Pancreas (tissue), 10 donors: ENCODE data around the gene SMIM35. TPM values are rescaled to one million over a fixed set of nuclear protein-coding genes. Genes with fewer than 3 reads are reported as not detected.
"Not testable (repeated sequence)": the region's sequence is repeated elsewhere in the genome, so short reads cannot be mapped to it uniquely, and the experiment has no call there.

ENCODE experiments used
- ATAC-seq, 4 donors: fragments of 200-7000 bp; cut with Tn5 transposase; one replicate each; pipeline versions ENCODE4 v1.8.0 to v1.9.1; 2020; ENCODE audit warnings: mild to moderate bottlenecking in 4 of 4, moderate library complexity in 4 of 4
- DNase-seq, 6 donors: peaks; one replicate each; pipeline ENCODE4 v3.0.0-alpha.2; 2020
- FAIRE-seq: peaks from 2 replicates; lab custom pipeline; 2012; peaks lifted over from hg19 to GRCh38; lab: Jason Lieb, UNC
- H3K27ac ChIP-seq, 4 donors: fragments of 200-600 bp; sonication (generic); 1 replicate in 3 of 4; 2 replicates in 1 of 4; pipeline versions ENCODE4 v1.5.0 to v1.8.0; 2020
- H3K27me3 ChIP-seq, 4 donors: fragments of 200-600 bp; one replicate each; pipeline ENCODE4 v1.8.0; 2021
- H3K36me3 ChIP-seq, 3 donors: fragments of 200-600 bp; sonication (generic) in 1 of 3; one replicate each; pipeline versions ENCODE4 v1.5.0 to v1.8.0; 2020 to 2021
- H3K4me1 ChIP-seq, 3 donors: fragments of 200-600 bp; one replicate each; pipeline ENCODE4 v1.8.0; 2021
- H3K4me3 ChIP-seq, 4 donors: fragments of 200-600 bp; sonication (generic) in 2 of 4; one replicate each; pipeline versions ENCODE4 v1.5.0 to v1.8.0; 2020 to 2021
- H3K9me3 ChIP-seq, 4 donors: fragments of 200-600 bp; one replicate each; pipeline ENCODE4 v1.8.0; 2021
- CTCF ChIP-seq, 4 donors: fragments of 200-600 bp; sonication (generic) in 3 of 4; IDR thresholded peaks; one replicate each; pipeline versions ENCODE4 v1.5.0 to v1.8.0; 2021; ENCODE audit warnings: antibody characterized with exemption in 4 of 4
- WGBS, 2 donors: extraction: QIAGEN DNeasy Blood & Tissue Kit; methylation state at CpG; one replicate each; pipeline ENCODE4 v1.1.7; 2013; 5-methylcytosine and 5-hydroxymethylcytosine counted together
- intact Hi-C, 3 donors: fragments of 100-400 bp; cut with DNase I; formaldehyde crosslinking; loops; one replicate each; pipeline versions ENCODE4 v1.11.1 to v1.14.2; 2022
- polyA plus RNA-seq, 2 donors: library from polyadenylated mRNA; stranded (reverse); fragments of 200-250 nt; gene quantifications; one replicate each; pipeline ENCODE4 v1.2.3, GENCODE V29; 2013
- total RNA-seq, 6 donors: library from RNA; stranded (reverse); fragmentation: NEBNext Ultra II Directional in 4 of 6; extraction: Animal tissue kit (Norgen Biotek cat#: 25700) in 4 of 6; gene quantifications; one replicate each; pipeline versions ENCODE4 v1.2.1 to v1.2.4, GENCODE V29; 2021 to 2023
- donor health status: healthy with polysubstance abuse.
- donor health status: DM: no; HTN: no; CAD: no; lungs with moderate emphysema.
- donor health status: DM: no; HTN: no; CAD: no.
- donor health status: control.
- donor health status: control.
- donor health status: Bipolar disorder and iron deficiency.
- donor health status: DM: yes; HTN: yes; CAD: no.
- donor health status: DM: no; HTN: no; CAD: no.
- donor health status: DM: no; HTN: no; CAD: no.
- donor health status: DM: yes; HTN: yes; CAD: no.

Gene SMIM35
- total and polyA plus RNA-seq, 8 donors = 0.02 TPM; not detected in 7

GRCh38 chr11:118010738-118011461 is 75.9 kb downstream of the SMIM35 start:
- TF ChIP-seq CTCF (IDR thresholded peaks at IDR 0.05) = no peak
- intact Hi-C loops = no loop called here
- DNase-seq (peak in 1 of 6 donors; percentile 68), ATAC-seq (peak in 3 of 4 donors; percentile 31 to 70 (median 69)), FAIRE-seq (no peak)
- H3K9me3 ChIP-seq = no peaks in the 10 kb centered on the region
- WGBS, 2 donors = 80 to 86% methylated on average over 20 to 21 of the region's 21 CpGs
- H3K4me1 ChIP-seq = no peaks in the 10 kb centered on the region
- no peak overlapping the region for H3K4me3 ChIP-seq
- H3K36me3 ChIP-seq = no peaks in the 10 kb centered on the region
- peak overlapping the region in 2 of 4 donors; percentile 48 to 58 for H3K27ac ChIP-seq
- H3K27me3 ChIP-seq = no peaks in the 10 kb centered on the region

DNA sequence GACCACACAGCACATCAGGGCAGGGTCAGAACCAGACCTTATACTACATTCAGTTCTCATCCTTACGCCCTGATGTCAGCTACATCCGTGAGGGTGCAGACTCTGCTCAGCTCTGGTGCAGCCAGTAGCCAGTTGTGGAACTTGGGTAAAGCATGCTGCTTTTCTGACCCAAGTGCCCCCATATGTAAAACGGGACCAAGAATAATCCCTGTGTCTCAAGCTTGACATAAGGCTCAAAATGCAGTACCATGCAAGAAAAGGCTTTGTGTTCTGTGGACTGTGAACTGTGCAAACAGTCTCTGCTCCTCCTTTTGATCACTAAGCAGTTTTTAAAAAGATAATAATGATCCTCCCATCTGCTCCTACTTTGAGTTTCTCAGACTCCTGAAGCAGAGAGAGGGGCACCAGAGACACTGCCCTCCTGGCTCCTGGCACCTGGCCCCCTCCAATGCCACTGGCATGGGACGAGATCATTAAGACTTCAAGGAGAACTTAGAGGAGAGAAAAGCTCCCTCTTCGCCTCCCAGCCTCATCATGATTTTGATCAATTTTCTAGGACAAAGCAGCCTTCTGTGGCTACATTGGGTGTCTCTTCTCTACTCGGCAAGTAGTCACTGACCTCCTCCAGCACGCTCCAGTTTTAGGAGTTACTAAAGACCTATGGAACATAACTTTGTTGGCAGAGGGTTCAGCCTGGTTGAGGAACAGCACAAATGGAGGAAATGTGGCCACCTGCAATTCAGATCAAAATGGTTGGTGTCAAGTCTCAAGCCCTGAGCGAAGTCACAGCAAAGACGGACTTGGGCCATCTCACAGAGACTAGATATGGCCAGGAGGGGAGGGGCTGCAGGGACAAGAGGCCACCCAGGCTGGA is 76.7 kb downstream of the SMIM35 start:
- H3K4me1 ChIP-seq = no peaks in the 10 kb centered on the region
- ATAC-seq (peak in 2 of 4 donors; percentile 8 to 44), FAIRE-seq (no peak), DNase-seq (no peak)
- 65% methylated on average over 9 of the region's 9 CpGs for WGBS, 2 donors
- H3K36me3 ChIP-seq = no peaks in the 10 kb centered on the region
- no peaks in the 10 kb centered on the region for H3K9me3 ChIP-seq
- no peak overlapping the region for H3K4me3 ChIP-seq
- no peaks in the 10 kb centered on the region for H3K27me3 ChIP-seq
- H3K27ac ChIP-seq = peak overlapping the region in 2 of 4 donors; percentile 48 to 58
- intact Hi-C loops = no loop called here
- no peak for TF ChIP-seq CTCF (IDR thresholded peaks at IDR 0.05)

DNA sequence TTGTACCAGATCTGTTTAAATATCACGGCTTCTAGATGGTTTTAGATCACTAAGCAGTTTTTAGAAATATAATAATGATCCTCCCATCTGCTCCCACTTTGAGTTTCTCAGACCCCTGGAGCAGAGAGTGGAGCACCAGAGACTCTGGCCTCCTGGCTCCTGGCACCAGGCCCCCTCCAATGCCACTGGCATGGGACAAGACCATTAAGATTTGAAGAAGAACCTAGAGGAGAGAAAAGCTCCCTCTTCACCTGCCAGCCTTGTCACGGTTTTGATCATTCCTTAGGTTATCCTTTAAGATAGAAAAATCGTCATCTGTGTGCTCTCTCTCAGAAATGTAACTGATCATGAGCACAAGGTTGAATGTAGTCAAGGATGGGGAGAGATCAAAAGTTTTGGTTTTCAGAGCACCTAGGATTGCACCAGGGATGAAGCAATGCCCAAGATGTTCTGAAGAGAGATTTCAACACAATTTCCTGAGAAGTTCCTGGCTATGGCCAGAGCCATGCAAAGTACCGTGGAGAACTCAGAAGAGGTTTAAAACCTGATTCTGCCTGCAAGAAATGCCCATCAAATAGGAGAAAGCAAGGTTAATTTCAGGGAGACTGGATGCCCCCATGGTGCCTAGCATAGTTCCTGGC is 78.4 kb downstream of the SMIM35 start:
- 68 to 76% methylated on average over 4 of the region's 4 CpGs for WGBS, 2 donors
- no peak for ATAC-seq
- no peaks in the 10 kb centered on the region for H3K9me3 ChIP-seq
- no peak overlapping the region for H3K4me3 ChIP-seq
- H3K27ac ChIP-seq = peak overlapping the region in 1 of 4 donors; percentile 30
- no peaks in the 10 kb centered on the region for H3K27me3 ChIP-seq
- H3K4me1 ChIP-seq = no peaks in the 10 kb centered on the region
- no peak for TF ChIP-seq CTCF (IDR thresholded peaks at IDR 0.05)
- FAIRE-seq = no peak
- intact Hi-C loops = no loop called here
- no peak for DNase-seq
- H3K36me3 ChIP-seq = no peaks in the 10 kb centered on the region

DNA sequence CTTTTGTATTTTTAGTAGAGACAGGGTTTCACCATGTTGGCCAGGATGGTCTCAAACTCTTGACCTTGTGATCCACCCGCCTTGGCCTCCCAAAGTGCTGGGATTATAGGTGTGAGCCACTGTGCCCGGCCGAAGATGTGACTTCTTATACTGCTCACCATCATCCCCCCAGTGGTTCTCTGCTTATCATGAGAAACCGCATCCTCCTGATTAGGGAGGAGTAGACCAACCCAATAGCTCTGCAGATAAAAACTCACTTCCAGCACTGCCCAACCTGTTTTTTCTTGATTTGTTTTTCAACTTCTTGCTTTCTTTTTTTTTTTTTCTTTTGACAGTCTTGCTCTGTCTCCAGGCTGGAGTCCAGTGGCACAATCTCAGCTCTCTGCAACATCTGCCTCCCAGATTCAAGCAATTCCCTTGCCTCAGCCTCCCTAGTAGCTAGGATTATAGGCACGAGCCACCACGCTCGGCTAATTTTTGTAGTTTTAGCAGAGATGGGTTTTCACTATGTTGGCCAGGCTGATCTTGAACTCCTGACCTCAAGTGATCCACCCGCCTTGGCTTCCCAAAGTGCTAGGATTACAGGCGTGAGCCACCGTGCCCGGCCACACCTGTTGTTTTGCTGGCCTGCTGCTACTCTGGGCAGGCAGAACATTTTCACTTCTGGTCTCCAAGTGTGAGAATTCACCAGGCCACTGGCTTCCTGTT is 79.0 kb downstream of the SMIM35 start:
- FAIRE-seq, H3K36me3 ChIP-seq, H3K9me3 ChIP-seq, H3K4me3 ChIP-seq, H3K27me3 ChIP-seq, DNase-seq, H3K4me1 ChIP-seq, intact Hi-C loops: not testable (repeated sequence)
- peak in 1 of 4 donors; percentile 29 for ATAC-seq
- H3K27ac ChIP-seq = peak overlapping the region in 2 of 4 donors; percentile 1 to 22
- WGBS, 2 donors = 81 to 83% methylated on average over 11 of the region's 11 CpGs

DNA sequence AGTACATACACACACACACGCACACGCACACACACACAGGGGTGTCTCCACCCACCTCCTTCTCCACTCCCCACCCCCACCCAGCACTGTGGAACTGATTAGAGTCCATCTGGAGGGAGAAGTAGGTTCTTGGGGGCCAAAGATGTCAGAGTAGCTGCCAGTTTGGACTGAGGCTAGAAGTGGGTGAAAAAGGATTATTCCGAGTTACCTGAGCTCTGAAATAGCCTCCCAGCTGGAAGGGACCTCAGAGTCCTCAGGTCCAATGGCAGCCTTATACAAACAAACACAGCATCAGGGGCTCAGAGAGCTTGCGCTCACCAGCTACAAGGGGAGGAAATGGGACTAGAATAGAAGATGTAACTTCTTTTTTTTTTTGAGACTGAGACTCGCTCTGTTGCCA is 79.7 kb downstream of the SMIM35 start:
- H3K36me3 ChIP-seq = no peaks in the 10 kb centered on the region
- H3K27me3 ChIP-seq = no peaks in the 10 kb centered on the region
- no peaks in the 10 kb centered on the region for H3K4me1 ChIP-seq
- ATAC-seq = no peak
- H3K27ac ChIP-seq = peak overlapping the region in 1 of 4 donors; percentile 1
- FAIRE-seq = no peak
- no peaks in the 10 kb centered on the region for H3K9me3 ChIP-seq
- no peak overlapping the region for H3K4me3 ChIP-seq
- 82 to 88% methylated on average over 5 of the region's 5 CpGs for WGBS, 2 donors
- TF ChIP-seq CTCF (IDR thresholded peaks at IDR 0.05) = no peak
- intact Hi-C loops = no loop called here
- no peak for DNase-seq
